Right lobe of liver (tissue), 6 donors: ENCODE results near the gene TNS4. TPM values are rescaled to one million over a fixed set of nuclear protein-coding genes. Genes with fewer than 3 reads are reported as not detected.

Experiments
- ATAC-seq, 4 donors: fragments of 200-7000 bp; cut with Tn5 transposase; one replicate each; pipeline ENCODE4 v1.9.1; 2020; ENCODE audit warnings: mild to moderate bottlenecking in 4 of 4, moderate library complexity in 4 of 4
- DNase-seq, 3 donors: peaks; one replicate each; pipeline ENCODE4 v3.0.0-alpha.2; 2020
- H3K27ac ChIP-seq, 3 donors: fragments of 200-600 bp; one replicate each; pipeline ENCODE4 v1.8.0; 2022
- H3K27me3 ChIP-seq, 2 donors: fragments of 200-600 bp; one replicate each; pipeline ENCODE4 v1.8.0; 2022
- H3K36me3 ChIP-seq, 4 donors: fragments of 200-600 bp; sonication (generic) in 1 of 4; one replicate each; pipeline versions ENCODE4 v1.5.1 to v1.8.0; 2017 to 2022; ENCODE audit warnings: control low read depth in 1 of 4
- H3K4me1 ChIP-seq, 4 donors: fragments of 200-600 bp; sonication (generic) in 1 of 4; one replicate each; pipeline versions ENCODE4 v1.5.1 to v1.8.0; 2017 to 2022; ENCODE audit warnings: control low read depth in 1 of 4
- H3K4me3 ChIP-seq, 3 donors: fragments of 200-600 bp; one replicate each; pipeline ENCODE4 v1.8.0; 2022
- H3K9me3 ChIP-seq, 4 donors: fragments of 200-600 bp; sonication (generic) in 1 of 4; one replicate each; pipeline versions ENCODE4 v1.5.1 to v1.8.0; 2017 to 2022; ENCODE audit warnings: control low read depth in 1 of 4
- POLR2A ChIP-seq: fragments of 450-650 bp; IDR thresholded peaks from one replicate; pipeline ENCODE4 v1.6.1; 2017; ENCODE audit warnings: antibody characterized with exemption, mild to moderate bottlenecking
- WGBS: methylation state at CpG from one replicate; pipeline ENCODE4 v1.1.6; 2018; ENCODE audit warnings: low coverage, low lambda C conversion rate; ENCODE audit not compliant: insufficient coverage; ENCODE audit errors: missing lambda C conversion rate; 5-methylcytosine and 5-hydroxymethylcytosine counted together
- intact Hi-C, 2 donors: fragments of 100-400 bp; cut with DNase I; formaldehyde crosslinking; loops; one replicate each; pipeline versions ENCODE4 v1.11.2 to v1.14.1; 2022
- total RNA-seq, 6 experiments: library from RNA; depleted of rRNA in 2 of 6; stranded (reverse); fragments of >200 nt in 2 of 6; fragmentation: NEBNext Ultra II Directional in 3 of 6; extraction: Animal tissue kit (Norgen Biotek cat#: 25700) in 3 of 6; gene quantifications; one replicate each; pipeline versions ENCODE4 v1.1.0 to v1.2.4, GENCODE V29; 2016 to 2023
- TF ChIP-seq, protein P1 (sequence below), 4 donors: fragments of 200-600 bp in 3 of 4; fragments of 450-650 bp in 1 of 4; IDR thresholded peaks; one replicate each; pipeline versions ENCODE4 v1.5.1 to v1.8.0; 2016 to 2022; ENCODE audit warnings: antibody characterized with exemption in 4 of 4, mild to moderate bottlenecking in 2 of 4
- donor health status: DM: no; HTN: yes; CAD: no.
- donor health status: DM: no; HTN: no; CAD: no.
- donor health status: DM: no; HTN: no; CAD: no.
- donor health status: DM: no; HTN: yes; CAD: no.
- donor health status: DM: no; HTN: yes; CAD: no.

Gene TNS4
- total RNA-seq, 6 experiments from 2014 or later = not detected

DNA sequence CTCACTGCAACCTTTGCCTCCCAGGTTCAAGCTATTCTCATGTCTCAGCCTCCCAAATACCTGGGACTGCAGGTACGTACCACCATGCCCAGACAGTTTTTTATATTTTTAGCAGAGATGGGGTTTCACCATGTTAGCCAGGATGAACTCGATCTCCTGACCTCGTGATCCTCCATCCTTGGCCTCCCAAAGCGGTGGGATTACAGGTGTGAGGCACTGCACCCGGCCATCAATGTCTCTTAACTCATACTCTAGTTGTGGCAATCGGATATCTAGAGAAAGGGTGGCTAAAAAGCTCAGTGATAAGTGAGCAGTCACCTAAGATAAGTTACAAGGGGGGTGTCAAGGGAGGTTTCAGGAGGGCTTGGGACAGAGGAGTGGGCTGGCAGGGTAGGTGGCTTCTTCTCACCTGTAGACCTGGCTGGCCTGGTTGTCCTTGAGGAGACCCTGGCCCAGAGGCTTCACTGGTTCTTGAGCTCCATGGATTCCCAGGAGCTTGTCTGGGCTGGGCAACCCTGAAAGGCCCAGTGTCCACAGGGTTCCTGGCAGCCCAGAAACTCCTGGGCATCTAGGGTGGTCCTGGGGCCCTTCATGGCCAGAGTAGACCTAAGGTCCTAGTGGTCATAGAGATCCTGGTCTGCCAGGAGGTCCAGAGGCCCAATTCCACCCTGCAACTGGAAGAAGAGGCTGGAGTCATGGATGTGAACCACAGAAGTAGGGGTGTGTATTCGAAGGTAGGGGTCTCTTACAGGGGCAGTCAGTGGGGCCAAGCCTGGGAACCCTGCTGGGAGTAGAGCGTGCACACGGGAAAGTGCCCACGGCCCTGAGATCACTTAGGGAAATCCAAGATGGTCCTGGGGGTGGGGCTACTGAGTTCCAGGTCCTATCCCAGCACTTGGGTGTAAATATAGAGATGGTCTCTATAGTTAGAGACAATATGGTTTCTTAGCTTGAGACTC lies 70.9 kb downstream of the TNS4 start:
- ATAC-seq (no peak), DNase-seq (no peak)
- Histone ChIP-seq H3K9me3 (no peaks in the 10 kb centered on the region), H3K27ac (no peak overlapping the region), H3K36me3 (no peaks in the 10 kb centered on the region), H3K27me3 (no peaks in the 10 kb centered on the region), H3K4me1 (no peaks in the 10 kb centered on the region), H3K4me3 (no peak overlapping the region)
- WGBS = 71% methylated on average over 6 of the region's 10 CpGs
- intact Hi-C loops = no loop called here
- TF ChIP-seq POLR2A = no peak

GRCh38 chr17:40427002-40427491 lies 74.4 kb downstream of the TNS4 start:
- intact Hi-C loops = no loop called here
- H3K27me3 ChIP-seq = no peaks in the 10 kb centered on the region
- no peak overlapping the region for H3K4me3 ChIP-seq
- no peaks in the 10 kb centered on the region for H3K9me3 ChIP-seq
- TF ChIP-seq, protein P1, sequence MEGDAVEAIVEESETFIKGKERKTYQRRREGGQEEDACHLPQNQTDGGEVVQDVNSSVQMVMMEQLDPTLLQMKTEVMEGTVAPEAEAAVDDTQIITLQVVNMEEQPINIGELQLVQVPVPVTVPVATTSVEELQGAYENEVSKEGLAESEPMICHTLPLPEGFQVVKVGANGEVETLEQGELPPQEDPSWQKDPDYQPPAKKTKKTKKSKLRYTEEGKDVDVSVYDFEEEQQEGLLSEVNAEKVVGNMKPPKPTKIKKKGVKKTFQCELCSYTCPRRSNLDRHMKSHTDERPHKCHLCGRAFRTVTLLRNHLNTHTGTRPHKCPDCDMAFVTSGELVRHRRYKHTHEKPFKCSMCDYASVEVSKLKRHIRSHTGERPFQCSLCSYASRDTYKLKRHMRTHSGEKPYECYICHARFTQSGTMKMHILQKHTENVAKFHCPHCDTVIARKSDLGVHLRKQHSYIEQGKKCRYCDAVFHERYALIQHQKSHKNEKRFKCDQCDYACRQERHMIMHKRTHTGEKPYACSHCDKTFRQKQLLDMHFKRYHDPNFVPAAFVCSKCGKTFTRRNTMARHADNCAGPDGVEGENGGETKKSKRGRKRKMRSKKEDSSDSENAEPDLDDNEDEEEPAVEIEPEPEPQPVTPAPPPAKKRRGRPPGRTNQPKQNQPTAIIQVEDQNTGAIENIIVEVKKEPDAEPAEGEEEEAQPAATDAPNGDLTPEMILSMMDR (IDR thresholded peaks at IDR 0.05) = no peak
- TF ChIP-seq POLR2A = no peak
- no peak overlapping the region for H3K27ac ChIP-seq
- H3K4me1 ChIP-seq = peaks cover 0 to 5% (median 0%) of the 10 kb centered on the region in 4 donors
- ATAC-seq (no peak), DNase-seq (no peak)
- no peaks in the 10 kb centered on the region for H3K36me3 ChIP-seq

Other genes with a start within 250 kb of the TNS4 start
- gene CDC6, start 213.7 kb downstream of the TNS4 start, total RNA-seq = 1 to 10 TPM in 5 of 6 experiments, under 1 TPM in 1; 0.42 to 9.1 (median 3.1) TPM
- gene RARA, start 192.4 kb downstream of the TNS4 start, total RNA-seq = 10 to 100 TPM; 17.7 to 41.9 (median 22.9) TPM
- under 1 TPM in 5 of 6 experiments, not detected in 1; 0.22 to 0.78 (median 0.37) TPM for gene GJD3, start 136.9 kb downstream of the TNS4 start, total RNA-seq
- 1 to 10 TPM in 4 of 6 experiments, under 1 TPM in 2; 0.22 to 7.3 (median 3.0) TPM for gene TOP2A, start 83.7 kb downstream of the TNS4 start, total RNA-seq
- 100 to 1,000 TPM; 382 to 716 (median 430) TPM for gene IGFBP4, start 58.2 kb downstream of the TNS4 start, total RNA-seq
- under 1 TPM in 4 of 6 experiments, not detected in 2; 0.12 to 0.58 (median 0.28) TPM for gene CCR7, start 63.8 kb upstream of the TNS4 start, total RNA-seq
- 10 to 100 TPM; 28.8 to 47.1 (median 33.5) TPM for gene SMARCE1, start 146.2 kb upstream of the TNS4 start, total RNA-seq
- 1 to 10 TPM; 1.2 to 3.2 (median 1.9) TPM for gene KRT222, start 163.6 kb upstream of the TNS4 start, total RNA-seq
- gene KRT24, start 202.1 kb upstream of the TNS4 start, total RNA-seq = not detected